GM06990 (cell line): ENCODE measurements around the gene URB2.

Source experiments
- DNase-seq: peaks from one replicate; pipeline ENCODE4 v3.0.0-alpha.2; 2011; ENCODE audit not compliant: insufficient read length; ENCODE audit errors: extremely low read depth
- H3K27me3 ChIP-seq: replicated peaks from 2 replicates; pipeline ENCODE4 v1.6.0; 2011; ENCODE audit warnings: low read length; ENCODE audit not compliant: control insufficient read depth, insufficient read depth
- H3K36me3 ChIP-seq: 2 replicates; pipeline ENCODE4 v1.5.1; 2011; ENCODE audit warnings: low read length; ENCODE audit not compliant: control insufficient read depth, insufficient read depth
- H3K4me3 ChIP-seq: replicated peaks from 2 replicates; pipeline ENCODE4 v1.5.1; 2011; ENCODE audit warnings: low read depth, mild to moderate bottlenecking, control low read depth, low read length
- TF ChIP-seq, protein P1 (sequence below): IDR thresholded peaks from 2 replicates; pipeline ENCODE4 v1.5.1; 2011; ENCODE audit warnings: low read length, control low read depth, mild to moderate bottlenecking, inconsistent platforms; ENCODE audit not compliant: insufficient read depth, poor library complexity, severe bottlenecking

The URB2 gene

GRCh38 chr1:229596925-229597699 is 28.9 kb upstream of the URB2 start:
- Histone ChIP-seq H3K27me3 (no peaks in the 10 kb centered on the region), H3K36me3 (peaks cover 14% of the 10 kb centered on the region), H3K4me3 (no peak overlapping the region)
- DNase-seq, result no peak
- TF ChIP-seq, protein P1, sequence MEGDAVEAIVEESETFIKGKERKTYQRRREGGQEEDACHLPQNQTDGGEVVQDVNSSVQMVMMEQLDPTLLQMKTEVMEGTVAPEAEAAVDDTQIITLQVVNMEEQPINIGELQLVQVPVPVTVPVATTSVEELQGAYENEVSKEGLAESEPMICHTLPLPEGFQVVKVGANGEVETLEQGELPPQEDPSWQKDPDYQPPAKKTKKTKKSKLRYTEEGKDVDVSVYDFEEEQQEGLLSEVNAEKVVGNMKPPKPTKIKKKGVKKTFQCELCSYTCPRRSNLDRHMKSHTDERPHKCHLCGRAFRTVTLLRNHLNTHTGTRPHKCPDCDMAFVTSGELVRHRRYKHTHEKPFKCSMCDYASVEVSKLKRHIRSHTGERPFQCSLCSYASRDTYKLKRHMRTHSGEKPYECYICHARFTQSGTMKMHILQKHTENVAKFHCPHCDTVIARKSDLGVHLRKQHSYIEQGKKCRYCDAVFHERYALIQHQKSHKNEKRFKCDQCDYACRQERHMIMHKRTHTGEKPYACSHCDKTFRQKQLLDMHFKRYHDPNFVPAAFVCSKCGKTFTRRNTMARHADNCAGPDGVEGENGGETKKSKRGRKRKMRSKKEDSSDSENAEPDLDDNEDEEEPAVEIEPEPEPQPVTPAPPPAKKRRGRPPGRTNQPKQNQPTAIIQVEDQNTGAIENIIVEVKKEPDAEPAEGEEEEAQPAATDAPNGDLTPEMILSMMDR, result no peak

- peaks cover 19% of the 10 kb centered on the region for H3K36me3 ChIP-seq
- no peak for DNase-seq
- no peaks in the 10 kb centered on the region for H3K27me3 ChIP-seq
- TF ChIP-seq, protein P1, result no peak
- H3K4me3 ChIP-seq, result no peak overlapping the region
These were observed 28.2 kb upstream of the URB2 start for GRCh38 chr1:229597877-229598276.

- H3K36me3 ChIP-seq, result peaks cover 16% of the 10 kb centered on the region
- TF ChIP-seq, protein P1, result no peak
- no peaks in the 10 kb centered on the region for H3K27me3 ChIP-seq
- DNase-seq, result no peak
- H3K4me3 ChIP-seq, result no peak overlapping the region
These were observed 26.7 kb upstream of the URB2 start for GRCh38 chr1:229599218-229599954.

DNA sequence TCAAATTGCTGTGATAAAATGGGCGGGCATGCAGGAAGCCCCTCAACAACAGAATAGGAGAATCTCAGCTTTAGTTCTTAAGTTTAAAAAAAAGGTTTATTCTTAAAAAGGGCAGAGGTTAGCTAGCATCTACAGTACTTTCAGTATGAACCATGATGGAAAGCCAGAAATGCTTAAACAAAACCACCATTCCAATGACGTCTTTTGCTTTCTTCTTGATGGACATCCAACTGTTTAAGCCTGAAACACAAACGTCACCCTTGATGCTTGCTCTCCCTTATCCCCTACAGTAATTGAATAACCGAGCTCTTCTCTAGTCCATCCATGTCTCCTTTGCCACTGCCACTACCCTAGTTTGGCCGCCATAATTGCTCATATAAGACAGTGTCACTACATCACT is 25.8 kb upstream of the URB2 start:
- no peak for DNase-seq
- Histone ChIP-seq H3K27me3 (no peaks in the 10 kb centered on the region), H3K4me3 (no peak overlapping the region), H3K36me3 (peaks cover 12% of the 10 kb centered on the region)
- TF ChIP-seq, protein P1, result no peak

GRCh38 chr1:229603371-229604005 is 22.6 kb upstream of the URB2 start:
- peaks cover 12% of the 10 kb centered on the region for H3K36me3 ChIP-seq
- H3K4me3 ChIP-seq, result no peak overlapping the region
- TF ChIP-seq, protein P1, result no peak
- no peak for DNase-seq
- no peaks in the 10 kb centered on the region for H3K27me3 ChIP-seq
